PFSK-1 (cell line): ENCODE data around the gene C1orf56.

Experiments used
- FOXP2 ChIP-seq: optimal IDR thresholded peaks from 2 replicates; pipeline ENCODE3; 2011; ENCODE audit warnings: borderline replicate concordance, control low read depth, inconsistent platforms; ENCODE audit not compliant: insufficient read depth; ENCODE audit errors: extremely low read length, extremely low read depth
- POLR2AphosphoS5 ChIP-seq: IDR thresholded peaks from 2 replicates; pipeline ENCODE4 v1.6.1; 2012; ENCODE audit warnings: low read depth, mild to moderate bottlenecking, control low read depth, low read length, moderate library complexity
- SIN3A ChIP-seq: IDR thresholded peaks from 2 replicates; pipeline ENCODE4 v1.6.1; 2012; ENCODE audit warnings: mild to moderate bottlenecking, low read length, moderate library complexity, borderline replicate concordance; ENCODE audit not compliant: insufficient read depth
- TAF1 ChIP-seq: IDR thresholded peaks from 2 replicates; pipeline ENCODE4 v1.6.1; 2012; ENCODE audit warnings: low read length, control low read depth, borderline replicate concordance; ENCODE audit not compliant: insufficient read depth
- TF ChIP-seq, protein P1 (sequence below), 2 experiments: IDR thresholded peaks; 2 replicates each; pipeline versions ENCODE4 v1.6.1 to v1.8.0; 2011 to 2012; ENCODE audit warnings: low read depth in 2 of 2, low read length in 2 of 2, control low read depth in 1 of 2, inconsistent platforms in 1 of 2, mild to moderate bottlenecking in 1 of 2, moderate library complexity in 1 of 2; ENCODE audit not compliant: insufficient read depth in 1 of 2

DNA sequence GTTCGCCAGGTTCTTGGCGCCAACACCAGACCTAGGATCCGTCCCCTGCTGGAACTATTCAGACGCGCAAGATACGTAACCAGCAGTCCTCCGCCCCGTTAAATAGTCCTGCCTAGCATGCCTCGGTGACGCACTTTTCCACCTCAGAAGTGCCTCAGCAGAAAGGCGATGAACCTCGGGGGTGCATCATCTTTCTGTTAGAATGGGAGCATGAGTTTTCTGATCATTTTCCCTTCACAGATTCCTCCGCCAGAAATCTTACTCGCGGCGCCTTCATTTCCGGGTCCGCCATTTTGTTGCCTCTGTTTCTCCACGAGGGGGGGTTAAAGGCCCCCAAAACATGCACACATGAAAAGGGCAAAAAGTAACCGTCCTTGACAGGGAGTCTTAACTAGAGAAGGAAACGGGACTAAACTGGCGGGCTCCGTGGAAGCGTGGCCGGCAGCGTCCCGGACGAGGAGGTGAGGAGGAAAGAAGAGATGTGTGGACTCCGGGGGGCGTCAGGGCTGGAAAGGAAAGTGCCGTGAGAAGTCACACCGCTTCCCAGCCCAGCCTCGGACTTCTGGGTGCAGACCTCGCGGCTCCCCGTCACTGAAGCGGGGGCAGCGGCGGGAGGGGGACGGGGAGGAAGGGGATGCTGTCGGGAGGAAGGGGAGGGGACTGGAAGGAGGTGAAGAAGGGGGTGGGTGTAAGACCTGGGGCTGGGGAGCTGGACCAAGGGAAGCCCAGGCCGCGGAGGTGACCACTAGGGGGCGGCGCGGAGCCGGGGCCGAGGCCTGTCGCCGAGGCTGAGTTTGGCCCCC is 23.1 kb downstream of the C1orf56 start, which contains the start of gene GABPB2:
- TF ChIP-seq, protein P1, sequence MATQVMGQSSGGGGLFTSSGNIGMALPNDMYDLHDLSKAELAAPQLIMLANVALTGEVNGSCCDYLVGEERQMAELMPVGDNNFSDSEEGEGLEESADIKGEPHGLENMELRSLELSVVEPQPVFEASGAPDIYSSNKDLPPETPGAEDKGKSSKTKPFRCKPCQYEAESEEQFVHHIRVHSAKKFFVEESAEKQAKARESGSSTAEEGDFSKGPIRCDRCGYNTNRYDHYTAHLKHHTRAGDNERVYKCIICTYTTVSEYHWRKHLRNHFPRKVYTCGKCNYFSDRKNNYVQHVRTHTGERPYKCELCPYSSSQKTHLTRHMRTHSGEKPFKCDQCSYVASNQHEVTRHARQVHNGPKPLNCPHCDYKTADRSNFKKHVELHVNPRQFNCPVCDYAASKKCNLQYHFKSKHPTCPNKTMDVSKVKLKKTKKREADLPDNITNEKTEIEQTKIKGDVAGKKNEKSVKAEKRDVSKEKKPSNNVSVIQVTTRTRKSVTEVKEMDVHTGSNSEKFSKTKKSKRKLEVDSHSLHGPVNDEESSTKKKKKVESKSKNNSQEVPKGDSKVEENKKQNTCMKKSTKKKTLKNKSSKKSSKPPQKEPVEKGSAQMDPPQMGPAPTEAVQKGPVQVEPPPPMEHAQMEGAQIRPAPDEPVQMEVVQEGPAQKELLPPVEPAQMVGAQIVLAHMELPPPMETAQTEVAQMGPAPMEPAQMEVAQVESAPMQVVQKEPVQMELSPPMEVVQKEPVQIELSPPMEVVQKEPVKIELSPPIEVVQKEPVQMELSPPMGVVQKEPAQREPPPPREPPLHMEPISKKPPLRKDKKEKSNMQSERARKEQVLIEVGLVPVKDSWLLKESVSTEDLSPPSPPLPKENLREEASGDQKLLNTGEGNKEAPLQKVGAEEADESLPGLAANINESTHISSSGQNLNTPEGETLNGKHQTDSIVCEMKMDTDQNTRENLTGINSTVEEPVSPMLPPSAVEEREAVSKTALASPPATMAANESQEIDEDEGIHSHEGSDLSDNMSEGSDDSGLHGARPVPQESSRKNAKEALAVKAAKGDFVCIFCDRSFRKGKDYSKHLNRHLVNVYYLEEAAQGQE (IDR thresholded peaks at IDR 0.05; ENCODE audit: insufficient read depth in 1 of 2, low read depth in 2 of 2, low read length in 2 of 2) = 0 out of 4 replicates have a peak, but pooled peaks of 1 of the 2 experiments have one; percentile 13
- TF ChIP-seq POLR2AphosphoS5 (peak; percentile 35; the same call in 1 of the 2 replicates), TAF1 (peak; percentile 83; the same call in 1 of the 2 replicates), SIN3A (peak; percentile 36; the same call in 1 of the 2 replicates), FOXP2 (peak; percentile 66)
